KBM-7 (cell line): ENCODE measurements around the gene IGF2R.
"Not testable (repeated sequence)": the region's sequence is repeated elsewhere in the genome, so short reads cannot be mapped to it uniquely, and the experiment has no call there.

ENCODE experiments used
- DNase-seq: peaks from one replicate; pipeline ENCODE4 v3.0.0-alpha.2; 2015
- in situ Hi-C: fragments of 300-500 bp; cut with MboI; formaldehyde crosslinking; loops from 2 replicates; pipeline ENCODE4 v1.14.3; 2020; ENCODE audit warnings: low sequenced_read_pairs, low pct_unique_long_range_greater_than_20kb, mixed read lengths

Gene IGF2R

DNA sequence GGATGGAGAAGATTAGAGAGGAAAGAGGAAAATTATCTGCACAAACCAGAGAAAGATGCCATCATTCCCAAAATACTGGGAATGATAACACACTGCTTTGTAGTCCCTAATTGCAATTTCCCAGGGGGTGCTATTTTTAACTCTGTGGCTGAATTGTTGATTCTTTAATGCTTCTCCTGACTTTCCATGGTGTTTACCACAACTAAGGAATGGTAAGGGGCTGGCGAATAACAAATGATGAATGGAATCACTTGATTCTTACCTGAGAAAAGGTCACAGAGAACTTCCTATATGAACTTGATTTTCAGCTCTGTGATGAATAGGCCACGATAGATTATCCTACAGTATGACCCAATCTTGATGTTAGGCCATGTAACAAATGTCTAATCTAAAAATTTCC is 22.0 kb upstream of the IGF2R start:
- in situ Hi-C loops, result no loop called here

DNA sequence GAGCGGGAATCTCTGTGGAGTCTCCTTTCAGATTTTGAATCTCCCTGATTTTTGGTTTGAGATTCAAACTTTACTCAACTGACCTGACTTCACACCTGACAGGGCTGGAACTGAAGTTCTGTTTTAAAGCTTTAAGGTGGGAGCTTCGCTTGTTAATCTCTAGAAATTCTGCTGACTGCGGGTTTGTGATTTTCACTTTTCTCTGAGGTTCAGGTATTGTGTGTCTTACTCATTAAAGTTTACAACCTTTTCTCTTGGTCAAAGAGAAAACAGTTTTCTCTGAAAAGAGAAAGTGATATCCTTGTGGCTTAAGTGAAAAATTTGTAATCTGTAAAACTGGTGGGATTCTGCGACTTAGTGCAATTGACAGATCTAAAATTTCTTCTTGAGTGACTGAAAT is 20.7 kb upstream of the IGF2R start:
- no peak for DNase-seq
- in situ Hi-C loops, result no loop called here

More for the DNA sequence above, 22.0 kb upstream of the IGF2R start:
- no peak for DNase-seq

DNA sequence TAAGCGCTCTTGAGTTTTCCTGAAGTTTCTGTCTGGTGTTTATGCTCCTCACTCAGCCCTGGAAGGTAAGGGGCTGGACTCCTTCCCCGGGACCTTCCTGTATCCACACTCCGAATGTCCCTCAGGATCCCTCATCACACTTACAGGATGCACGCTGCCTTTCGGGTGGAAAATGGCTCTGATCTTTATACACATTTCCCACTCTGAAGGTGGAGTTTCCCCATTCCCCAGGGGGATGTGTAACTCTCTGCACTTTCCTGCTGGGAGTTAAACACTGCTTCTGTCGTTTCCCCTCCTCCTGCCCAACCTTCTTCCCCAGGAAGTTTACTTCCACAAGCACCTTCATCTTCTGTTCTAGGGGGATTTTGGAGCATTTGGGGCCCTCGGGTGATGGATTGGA is 17.1 kb upstream of the IGF2R start:
- no peak for DNase-seq
- in situ Hi-C loops, result no loop called here

DNA sequence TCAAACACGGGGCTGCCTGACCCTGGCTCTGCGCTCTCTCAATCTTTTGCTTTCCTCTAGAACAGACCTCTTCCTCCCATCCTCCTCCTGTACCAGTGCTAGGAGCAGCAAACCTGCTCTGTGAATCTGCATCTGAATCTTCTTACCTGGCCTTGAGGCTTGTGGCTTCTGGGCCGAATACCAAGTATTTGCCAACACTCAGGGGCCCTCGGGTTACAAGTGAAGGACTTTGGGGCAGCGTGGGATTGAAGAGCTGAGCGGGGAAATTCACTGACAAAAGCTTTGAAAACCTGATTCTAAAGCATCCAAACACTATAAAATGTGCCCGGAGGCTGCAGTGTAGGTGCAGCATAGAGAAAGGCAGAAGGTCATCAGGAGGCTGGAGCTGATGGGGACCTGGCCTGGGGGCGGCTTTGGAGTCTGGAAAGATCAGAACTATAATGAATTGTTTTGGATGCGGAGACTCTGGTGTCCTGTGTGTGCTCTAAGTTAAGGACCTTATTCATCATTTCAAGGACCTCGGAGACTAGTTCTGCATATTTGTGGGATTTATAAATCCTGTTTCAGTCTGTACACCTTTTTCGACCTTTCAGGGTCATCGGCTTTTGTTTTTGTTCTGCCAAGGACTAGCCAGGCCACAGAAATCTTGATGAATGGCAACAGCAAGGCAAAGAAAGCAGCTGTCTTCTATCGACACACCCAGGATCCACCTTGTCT is 16.4 kb upstream of the IGF2R start:
- DNase-seq, result no peak

DNA sequence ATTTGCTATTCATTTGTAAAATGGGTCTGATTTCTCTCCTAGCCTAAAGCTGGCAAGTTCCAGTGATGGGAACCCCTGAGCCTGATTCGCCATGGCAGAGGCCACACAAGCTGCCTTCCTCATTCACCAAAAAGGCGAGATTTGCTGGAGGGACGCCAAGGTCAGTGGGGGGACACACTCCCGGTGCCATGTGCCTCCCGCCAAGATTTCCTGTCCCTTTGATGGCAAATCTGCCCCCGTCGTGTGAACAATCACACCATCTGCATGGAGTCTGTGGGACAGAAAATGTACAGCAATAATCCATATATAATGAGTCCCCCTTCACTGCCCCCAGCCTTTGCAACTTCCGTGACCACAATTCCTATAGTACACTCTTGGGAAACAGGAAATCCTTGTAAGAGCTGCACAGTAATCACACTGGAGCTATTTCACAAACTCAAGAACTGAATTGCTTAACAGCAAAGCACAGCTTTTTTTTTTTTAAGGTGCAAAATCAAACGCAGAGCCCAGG is 15.7 kb upstream of the IGF2R start:
- DNase-seq, result peak; percentile 69
- in situ Hi-C loops, result no loop called here

More for the DNA sequence above, 16.4 kb upstream of the IGF2R start:
- in situ Hi-C loops, result no loop called here

DNA sequence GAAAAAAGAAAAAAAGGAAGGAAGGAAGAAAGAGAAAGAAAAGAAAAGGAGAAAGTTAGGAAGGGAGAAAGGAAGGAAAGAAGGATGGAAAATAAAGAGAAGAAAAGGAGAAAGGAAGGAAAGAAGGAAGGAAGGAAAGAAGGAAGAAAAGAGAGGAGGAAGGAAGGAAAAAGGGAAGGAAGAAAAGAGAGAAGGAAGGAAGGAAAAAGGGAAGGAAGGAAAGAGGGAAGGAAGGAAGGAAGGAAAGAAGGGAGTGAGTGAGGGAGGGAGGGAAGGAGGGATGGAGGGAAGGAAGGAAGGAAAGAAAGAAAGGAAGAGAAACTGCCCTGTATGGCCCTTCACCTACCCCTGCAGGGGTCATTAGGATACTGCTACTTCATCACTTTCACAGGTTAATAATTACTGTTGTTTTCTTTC is 12.9 kb upstream of the IGF2R start:
- DNase-seq, result no peak
- in situ Hi-C loops, result no loop called here

DNA sequence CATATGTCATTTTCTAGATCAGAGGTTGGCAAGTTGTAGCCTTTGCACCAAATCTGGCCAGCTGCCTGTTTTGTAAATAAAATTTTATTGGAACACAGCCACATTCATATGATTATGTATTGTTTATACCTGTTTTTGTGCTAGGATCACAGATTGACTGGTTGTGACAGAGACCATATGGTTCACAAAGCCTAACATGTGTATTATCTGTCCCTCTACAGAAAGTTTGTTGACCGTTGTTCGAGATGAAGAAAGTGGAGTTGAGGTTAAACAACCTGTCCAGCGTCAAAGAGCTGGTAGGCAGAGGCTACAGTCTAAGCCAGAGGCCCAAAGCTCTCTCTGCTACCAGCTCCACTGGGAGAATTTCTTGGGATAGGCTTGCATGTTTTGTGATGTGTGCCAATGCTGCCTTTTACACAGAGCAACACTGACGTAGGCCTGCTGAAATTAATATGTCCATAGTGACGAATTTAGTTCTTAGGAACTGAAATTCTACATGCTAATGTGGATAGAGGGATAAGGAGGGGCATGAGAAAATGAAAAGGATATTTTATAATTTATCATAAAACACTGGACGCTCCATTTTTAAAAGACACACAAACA is 11.7 kb upstream of the IGF2R start:
- in situ Hi-C loops, result no loop called here
- DNase-seq, result no peak

DNA sequence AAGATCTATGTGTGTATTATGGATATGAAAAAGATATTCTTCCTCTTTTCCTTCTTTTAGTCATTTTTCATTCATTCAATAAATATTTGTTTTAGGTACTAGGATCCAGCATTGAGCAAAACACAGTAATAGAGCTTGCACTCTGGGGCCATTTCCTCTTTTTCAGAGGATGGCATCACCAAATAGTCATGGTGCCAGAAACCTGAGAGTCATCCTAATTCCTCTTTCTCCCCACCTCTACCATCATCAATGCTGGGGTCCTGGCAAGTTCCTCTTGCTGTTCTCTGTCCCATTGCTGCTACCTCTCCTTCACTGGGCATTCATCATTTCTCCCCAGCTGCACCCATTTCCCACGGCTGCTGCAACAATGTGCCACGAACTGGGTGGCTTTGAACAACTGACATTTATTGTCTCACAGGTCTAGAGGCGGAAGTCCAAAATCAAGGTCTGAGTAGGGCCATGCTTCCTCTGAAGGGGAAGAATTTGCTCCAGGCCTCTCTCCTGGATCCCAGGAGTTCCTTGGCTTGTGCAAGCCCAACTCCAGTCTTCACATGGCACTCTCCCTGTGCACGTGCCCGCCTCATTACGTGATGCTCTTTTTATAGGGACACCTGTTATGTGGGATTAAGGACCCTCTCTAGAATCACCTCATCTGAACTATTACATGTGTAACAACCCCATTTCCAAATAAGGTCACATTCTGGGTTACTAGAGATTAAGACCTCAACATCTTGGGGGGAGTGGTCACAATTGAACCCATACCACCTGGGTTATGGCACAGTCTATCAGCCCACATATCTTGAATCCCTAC is 9.5 kb upstream of the IGF2R start:
- in situ Hi-C loops, result no loop called here
- DNase-seq, result peak; percentile 70

DNA sequence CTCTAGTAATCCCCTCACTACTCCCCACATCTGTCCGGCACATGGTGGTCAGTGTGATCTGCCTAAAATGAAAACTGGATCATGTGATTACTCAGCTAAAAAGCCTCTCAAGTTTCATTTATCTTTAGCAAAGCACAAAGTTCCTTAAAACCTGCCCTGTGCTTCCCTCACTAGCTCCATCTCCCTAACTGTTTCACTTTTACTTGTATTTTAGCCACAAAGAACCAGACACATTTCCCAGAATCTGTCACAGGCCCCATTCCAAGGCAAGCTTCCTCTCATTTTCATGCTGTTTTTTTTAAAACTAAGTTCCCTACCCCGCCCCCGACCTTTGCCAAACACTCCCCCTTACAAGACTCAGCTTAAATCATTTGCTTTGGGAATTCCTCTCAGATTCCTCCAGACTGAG is 8.9 kb upstream of the IGF2R start:
- in situ Hi-C loops, result no loop called here
- DNase-seq, result no peak

DNA sequence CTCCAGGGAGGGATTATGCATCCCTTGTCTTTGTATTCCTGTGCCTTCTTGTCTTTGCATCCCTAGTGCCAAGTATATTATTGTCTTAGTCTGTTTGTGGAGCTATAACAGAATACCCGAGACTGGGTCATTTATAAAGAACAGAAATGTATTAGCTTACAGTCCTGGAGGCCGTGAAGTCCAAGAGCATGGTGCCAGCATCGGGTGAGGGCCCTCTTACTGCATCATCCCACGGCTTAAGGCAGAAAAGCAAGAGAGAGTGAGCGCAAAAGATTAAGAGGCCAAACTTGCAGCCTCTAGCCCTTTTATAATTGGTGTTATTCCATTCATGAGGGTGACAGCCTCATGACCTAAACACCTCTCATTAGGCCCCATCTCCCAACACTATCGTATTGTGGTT is 8.4 kb upstream of the IGF2R start:
- DNase-seq, result no peak
- in situ Hi-C loops, result no loop called here

DNA sequence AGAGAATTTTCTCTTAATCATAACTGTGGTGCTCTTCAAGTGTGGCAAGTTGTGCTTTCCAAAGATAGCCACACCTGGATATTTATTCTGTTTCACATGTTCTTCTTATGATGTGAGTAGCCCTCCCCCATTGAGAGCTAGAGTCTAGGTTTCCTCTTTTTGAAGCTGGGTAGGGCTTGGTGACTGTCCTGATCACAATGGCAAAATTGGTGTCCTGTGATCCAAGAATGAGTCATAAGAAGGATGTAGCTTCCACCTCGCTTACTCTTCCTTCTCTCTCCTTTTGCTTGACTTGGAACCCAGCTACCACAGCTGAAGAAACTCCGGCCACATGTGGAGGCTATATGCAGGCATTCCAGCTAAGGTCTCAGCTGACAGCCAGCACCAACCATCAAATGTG is 7.4 kb upstream of the IGF2R start:
- no peak for DNase-seq
- in situ Hi-C loops, result no loop called here

DNA sequence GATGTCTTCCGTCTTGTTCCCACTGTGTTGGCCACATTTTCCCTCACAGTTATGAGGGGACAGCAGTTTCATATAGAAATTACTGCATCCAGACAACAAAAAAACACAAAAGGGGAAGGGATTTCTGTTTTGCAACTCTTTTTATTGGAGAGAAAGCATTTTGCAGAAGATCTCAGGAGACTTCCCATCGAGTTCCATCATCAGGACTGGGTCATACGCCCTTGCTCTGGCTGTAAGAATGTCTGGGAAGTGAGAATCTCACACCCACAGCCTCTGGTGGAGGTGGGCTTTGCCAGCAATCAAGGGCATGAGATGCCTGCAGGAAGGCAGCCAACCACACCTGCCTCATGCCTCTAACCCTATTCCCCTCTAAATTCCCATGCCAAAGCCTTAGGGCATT is 5.8 kb upstream of the IGF2R start:
- in situ Hi-C loops, result no loop called here
- DNase-seq, result no peak

DNA sequence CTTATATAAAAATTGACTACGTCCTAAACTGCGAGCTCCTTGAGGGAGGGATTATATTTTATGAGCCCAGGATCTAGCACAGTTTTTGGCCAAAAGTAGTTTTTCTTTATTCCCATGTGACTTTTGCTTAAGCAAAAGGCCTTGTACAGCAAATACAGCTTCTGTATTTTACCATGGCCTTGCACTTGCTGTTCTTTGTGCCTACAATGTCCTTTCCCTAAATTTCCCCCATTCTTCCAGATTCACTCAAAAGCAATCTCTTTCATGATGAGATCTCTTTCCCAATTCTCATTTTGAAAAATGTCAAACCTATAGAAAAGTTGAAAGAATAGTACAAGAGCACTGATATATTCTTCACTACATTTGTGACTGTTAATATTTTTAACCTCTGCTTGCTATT is 4.8 kb upstream of the IGF2R start:
- no peak for DNase-seq
- in situ Hi-C loops, result no loop called here

DNA sequence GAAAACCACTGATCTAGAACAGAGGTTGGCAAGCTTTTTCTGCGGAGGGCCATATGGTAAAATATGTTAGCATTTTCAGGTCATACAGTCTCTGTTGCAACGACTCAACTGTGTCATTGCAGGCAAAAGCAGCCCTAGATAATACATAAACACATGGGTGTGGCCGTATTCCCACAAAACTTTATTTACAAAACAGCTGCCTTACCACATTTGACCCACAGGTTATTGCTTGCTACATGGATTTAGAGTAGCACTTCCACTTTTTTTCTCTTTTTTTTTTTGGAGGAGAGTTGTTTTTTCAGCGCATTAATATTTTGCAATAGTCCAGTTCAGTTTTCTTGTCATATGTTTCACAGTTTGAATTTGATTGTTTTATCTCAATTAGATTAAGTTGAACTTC is 2.5 kb upstream of the IGF2R start:
- in situ Hi-C loops, result no loop called here

DNA sequence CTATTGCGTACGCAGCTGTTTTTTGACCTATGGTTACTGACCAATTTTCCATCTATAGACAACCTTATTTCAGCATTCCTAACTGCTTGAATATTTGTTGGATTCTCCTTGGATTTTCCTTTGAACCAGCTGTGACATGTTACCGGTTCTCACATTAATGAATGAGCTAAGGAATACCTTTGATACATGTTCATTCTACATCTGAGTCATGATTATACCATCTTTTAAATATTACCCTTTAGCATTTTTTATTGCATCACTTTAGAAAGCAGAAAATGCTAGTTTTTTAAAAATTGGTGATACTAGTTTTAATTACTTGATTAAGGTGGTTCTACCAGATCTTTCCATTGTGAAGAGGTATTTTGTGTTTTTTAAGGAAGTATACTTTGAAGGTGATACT is 1.9 kb upstream of the IGF2R start:
- no peak for DNase-seq
- in situ Hi-C loops, result no loop called here

More for the DNA sequence above, 2.5 kb upstream of the IGF2R start:
- no peak for DNase-seq

DNA sequence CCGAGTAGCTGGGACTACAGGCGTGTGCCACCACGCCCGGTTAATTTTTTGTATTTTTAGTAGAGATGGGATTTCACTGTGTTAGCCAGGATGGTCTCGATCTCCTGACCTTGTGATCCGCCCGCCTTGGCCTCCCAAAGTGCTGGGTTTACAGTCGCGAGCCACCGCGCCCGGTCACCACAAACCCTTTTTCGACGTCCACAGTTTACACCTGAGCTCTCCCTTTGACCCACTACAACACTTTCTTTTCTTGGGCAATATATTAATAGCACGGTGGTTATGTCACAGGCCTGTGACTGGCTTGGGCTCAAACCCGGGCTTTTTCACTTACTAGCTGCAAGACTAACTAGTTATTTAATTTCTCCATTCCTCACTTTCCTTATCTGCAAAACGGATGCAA is 1.3 kb upstream of the IGF2R start:
- DNase-seq, in situ Hi-C loops: not testable (repeated sequence)

DNA sequence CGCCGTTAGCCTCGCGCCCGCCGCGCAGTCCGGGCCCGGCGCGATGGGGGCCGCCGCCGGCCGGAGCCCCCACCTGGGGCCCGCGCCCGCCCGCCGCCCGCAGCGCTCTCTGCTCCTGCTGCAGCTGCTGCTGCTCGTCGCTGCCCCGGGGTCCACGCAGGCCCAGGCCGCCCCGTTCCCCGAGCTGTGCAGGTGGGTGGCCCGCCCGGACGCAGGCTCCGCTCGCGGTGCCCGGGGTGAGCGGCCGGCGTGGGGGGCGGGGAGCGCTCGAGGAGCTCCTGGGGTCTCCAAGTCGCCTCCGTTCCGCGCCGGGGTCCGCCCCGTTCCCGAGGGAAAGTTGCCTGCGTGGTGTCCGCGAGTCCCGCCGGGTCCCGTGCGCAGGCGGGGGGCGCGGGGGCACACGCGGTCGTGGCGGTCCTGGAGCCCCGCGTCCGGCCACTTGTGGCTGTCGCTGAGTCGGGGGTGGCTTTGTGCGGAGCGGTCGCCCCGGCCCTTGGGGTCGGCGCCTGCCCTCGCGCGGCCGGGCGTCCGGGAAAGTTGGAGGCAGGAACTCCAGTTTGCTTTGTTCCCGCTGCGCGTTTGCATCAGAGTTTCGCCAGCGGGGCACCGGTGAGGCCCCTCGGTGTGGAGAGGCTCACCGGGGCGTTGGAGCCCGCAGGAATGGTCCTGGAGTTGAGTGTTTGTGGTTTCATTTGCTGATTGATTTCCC is 476 bp downstream of the IGF2R start:
- peak; percentile 45 for DNase-seq
- in situ Hi-C loops, result no loop called here

DNA sequence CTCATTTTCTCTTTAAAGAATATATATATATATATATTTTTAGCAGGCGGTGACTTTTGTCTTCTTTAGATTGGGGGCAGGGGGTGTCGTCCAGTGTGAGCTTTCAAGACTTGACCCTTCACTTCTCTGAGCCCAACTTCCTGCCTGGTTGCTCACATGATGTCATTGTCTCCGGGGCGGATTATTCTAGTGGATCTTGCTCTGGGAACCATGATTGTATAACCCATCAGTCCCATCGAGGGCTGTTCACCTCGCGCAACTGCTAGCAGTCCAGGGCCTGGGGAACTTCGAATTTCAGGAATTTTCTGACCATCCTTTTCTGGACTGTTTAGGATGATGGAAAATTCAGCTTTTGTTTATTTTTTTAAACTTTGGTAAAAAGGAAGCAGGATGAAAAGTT is 1.0 kb downstream of the IGF2R start:
- no peak for DNase-seq
- in situ Hi-C loops, result no loop called here

DNA sequence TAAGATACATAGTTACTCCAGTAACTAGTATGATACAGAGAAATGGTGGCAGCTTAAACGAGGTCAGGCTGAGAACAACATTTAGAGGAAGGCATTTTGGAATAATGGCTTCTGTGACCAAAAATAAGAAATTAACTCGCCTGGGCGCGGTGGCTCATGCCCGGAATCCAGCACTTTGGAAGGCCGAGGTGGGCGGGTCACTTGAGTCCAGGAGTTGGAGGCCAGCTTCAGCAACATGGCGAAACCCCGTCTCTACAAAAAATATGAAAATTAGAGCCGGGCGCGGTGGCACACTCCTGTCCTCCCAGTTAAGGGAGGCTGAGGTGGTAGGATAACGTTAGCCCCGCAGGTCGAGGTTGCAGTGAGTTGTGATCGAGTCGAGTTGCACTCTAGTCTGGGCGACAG is 1.8 kb downstream of the IGF2R start:
- no peak for DNase-seq
- in situ Hi-C loops, result no loop called here
